Measurements from ENCODE around the gene DPM2. TPM values are rescaled to one million over a fixed set of nuclear protein-coding genes. Genes with fewer than 3 reads are reported as not detected.

The DPM2 gene
- total RNA-seq, 1 experiment from 2014 or later, result 46.9 TPM

- in situ Hi-C loops (cut with HindIII; ENCODE audit: low pct_unique_long_range_greater_than_20kb, low sequenced_read_pairs), result no loop called here
- no peak for DNase-seq (ENCODE audit: low read depth)
Measured at GRCh38 chr9:127892831-127893230, 44.8 kb downstream of the DPM2 start.

- in situ Hi-C loops (cut with HindIII; ENCODE audit: low pct_unique_long_range_greater_than_20kb, low sequenced_read_pairs), result no loop called here
- DNase-seq (ENCODE audit: low read depth), result no peak
Measured at GRCh38 chr9:127890053-127890452, 47.6 kb downstream of the DPM2 start.

- DNase-seq (ENCODE audit: low read depth), result no peak
- in situ Hi-C loops (cut with HindIII; ENCODE audit: low pct_unique_long_range_greater_than_20kb, low sequenced_read_pairs), result no loop called here
Measured at GRCh38 chr9:127887792-127888191, 49.9 kb downstream of the DPM2 start.

GRCh38 chr9:127886401-127886972 is 51.2 kb downstream of the DPM2 start:
- no peak for DNase-seq (ENCODE audit: low read depth)
- in situ Hi-C loops (cut with HindIII; ENCODE audit: low pct_unique_long_range_greater_than_20kb, low sequenced_read_pairs), result no loop called here

- DNase-seq (ENCODE audit: low read depth), result no peak
Measured at GRCh38 chr9:127885508-127886281, 52.0 kb downstream of the DPM2 start.

More at GRCh38 chr9:127885508-127886281, 52.0 kb downstream of the DPM2 start:
- in situ Hi-C loops (cut with HindIII; ENCODE audit: low pct_unique_long_range_greater_than_20kb, low sequenced_read_pairs), result no loop called here

Other genes with a start within 250 kb of the DPM2 start
- not detected in 2 replicates for gene CFAP157, start 230.9 kb downstream of the DPM2 start, total RNA-seq (2014; rRNA removed; shearing (Covaris generic); ENCODE audit: low replicate concordance)
- 15.6 and 58.3 TPM in 2 replicates for gene PTRH1, start 222.2 kb downstream of the DPM2 start, total RNA-seq (2014; rRNA removed; shearing (Covaris generic); ENCODE audit: low replicate concordance)
- 0.67 TPM in 1 of 2 replicates, not detected in the other for gene TTC16, start 221.8 kb downstream of the DPM2 start, total RNA-seq (2014; rRNA removed; shearing (Covaris generic); ENCODE audit: low replicate concordance)
- gene TOR2A, start 202.6 kb downstream of the DPM2 start, total RNA-seq (2014; rRNA removed; shearing (Covaris generic); ENCODE audit: low replicate concordance), result 2.3 and 2.6 TPM in 2 replicates
- not detected in 2 replicates for gene SH2D3C, start 159.2 kb downstream of the DPM2 start, total RNA-seq (2014; rRNA removed; shearing (Covaris generic); ENCODE audit: low replicate concordance)
- 38.3 and 51.9 TPM in 2 replicates for gene CDK9, start 151.8 kb downstream of the DPM2 start, total RNA-seq (2014; rRNA removed; shearing (Covaris generic); ENCODE audit: low replicate concordance)
- 76.5 and 99.2 TPM in 2 replicates for gene FPGS, start 135.0 kb downstream of the DPM2 start, total RNA-seq (2014; rRNA removed; shearing (Covaris generic); ENCODE audit: low replicate concordance)
- gene ENG, start 83.2 kb downstream of the DPM2 start, total RNA-seq (2014; rRNA removed; shearing (Covaris generic); ENCODE audit: low replicate concordance), result 2.1 and 5.2 TPM in 2 replicates
- gene AK1, start 60.2 kb downstream of the DPM2 start, total RNA-seq (2014; rRNA removed; shearing (Covaris generic); ENCODE audit: low replicate concordance), result 32.4 and 51.2 TPM in 2 replicates
- gene ST6GALNAC6, start 38.3 kb downstream of the DPM2 start, total RNA-seq (2014; rRNA removed; shearing (Covaris generic); ENCODE audit: low replicate concordance), result 22.8 and 27.4 TPM in 2 replicates
- gene ST6GALNAC4, start 20.8 kb downstream of the DPM2 start, total RNA-seq (2014; rRNA removed; shearing (Covaris generic); ENCODE audit: low replicate concordance), result 18.1 and 22.2 TPM in 2 replicates
- 6.2 and 9.2 TPM in 2 replicates for gene PIP5KL1, start 7.1 kb downstream of the DPM2 start, total RNA-seq (2014; rRNA removed; shearing (Covaris generic); ENCODE audit: low replicate concordance)
- gene EEIG1, start 43.1 kb upstream of the DPM2 start, total RNA-seq (2014; rRNA removed; shearing (Covaris generic); ENCODE audit: low replicate concordance), result 93.4 and 140 TPM in 2 replicates
- 12.3 and 24.5 TPM in 2 replicates for gene NAIF1, start 129.5 kb upstream of the DPM2 start, total RNA-seq (2014; rRNA removed; shearing (Covaris generic); ENCODE audit: low replicate concordance)
- gene SLC25A25, start 130.4 kb upstream of the DPM2 start, total RNA-seq (2014; rRNA removed; shearing (Covaris generic); ENCODE audit: low replicate concordance), result 5.0 and 14.5 TPM in 2 replicates
- gene PTGES2, start 189.9 kb upstream of the DPM2 start, total RNA-seq (2014; rRNA removed; shearing (Covaris generic); ENCODE audit: low replicate concordance), result 93.5 and 114 TPM in 2 replicates
- 2.2 TPM in 1 of 2 replicates, not detected in the other for gene LCN2, start 211.6 kb upstream of the DPM2 start, total RNA-seq (2014; rRNA removed; shearing (Covaris generic); ENCODE audit: low replicate concordance)
- 172 and 199 TPM in 2 replicates for gene BBLN, start 222.4 kb upstream of the DPM2 start, total RNA-seq (2014; rRNA removed; shearing (Covaris generic); ENCODE audit: low replicate concordance)